Adrenal gland (tissue), 12 donors: ENCODE measurements around the gene EIF3J. TPM values are rescaled to one million over a fixed set of nuclear protein-coding genes. Genes with fewer than 3 reads are reported as not detected.

Source experiments
- DNase-seq, 7 donors: peaks; one replicate each; pipeline ENCODE4 v3.0.0-alpha.2; 2019 to 2020
- H3K27ac ChIP-seq, 5 donors: fragments of 200-600 bp; sonication (generic) in 4 of 5; 1 replicate in 3 of 5; 2 replicates in 2 of 5; pipeline versions ENCODE4 v1.5.1 to v1.8.0; 2016 to 2020; ENCODE audit warnings: mild to moderate bottlenecking in 1 of 5
- H3K27me3 ChIP-seq: fragments of 200-600 bp; 2 replicates; pipeline ENCODE4 v1.8.0; 2021
- H3K36me3 ChIP-seq, 2 donors: fragments of 200-600 bp; replicated peaks in 1 of 2; 1 replicate in 1 of 2; 2 replicates in 1 of 2; pipeline versions ENCODE4 v1.5.1 to v1.8.0; 2018 to 2022
- H3K4me1 ChIP-seq, 2 donors: fragments of 200-600 bp; replicated peaks in 1 of 2; 1 replicate in 1 of 2; 2 replicates in 1 of 2; pipeline versions ENCODE4 v1.5.1 to v1.8.0; 2018 to 2021
- H3K4me3 ChIP-seq, 4 donors: fragments of 200-600 bp; sonication (generic) in 3 of 4; one replicate each; pipeline ENCODE4 v1.5.1; 2016 to 2018
- H3K9me3 ChIP-seq, 3 donors: fragments of 200-600 bp; sonication (generic) in 1 of 3; replicated peaks in 1 of 3; 1 replicate in 2 of 3; 2 replicates in 1 of 3; pipeline versions ENCODE4 v1.5.1 to v1.8.0; 2016 to 2021
- CTCF ChIP-seq, 6 experiments: fragments of 450-650 bp in 4 of 6; fragments of 200-600 bp in 2 of 6; sonication (generic) in 1 of 6; IDR thresholded peaks; 1 replicate in 5 of 6; 2 replicates in 1 of 6; pipeline versions ENCODE4 v1.5.1 to v1.8.0; 2016 to 2021; ENCODE audit warnings: antibody characterized with exemption in 6 of 6, mild to moderate bottlenecking in 2 of 6, moderate library complexity in 1 of 6
- POLR2A ChIP-seq, 2 donors: fragments of 450-650 bp; IDR thresholded peaks; one replicate each; pipeline ENCODE4 v1.6.1; 2017; ENCODE audit warnings: antibody characterized with exemption in 2 of 2, mild to moderate bottlenecking in 2 of 2, moderate library complexity in 1 of 2
- WGBS, 4 donors: extraction: QIAGEN DNeasy Blood & Tissue Kit in 2 of 4; methylation state at CpG; one replicate each; pipeline versions ENCODE4 v1.1.5 to v1.1.7; 2013 to 2017; 5-methylcytosine and 5-hydroxymethylcytosine counted together
- intact Hi-C, 2 donors: fragments of 100-400 bp; cut with DNase I; formaldehyde crosslinking; loops; one replicate each; pipeline versions ENCODE4 v1.14.1 to v1.15.0; 2022 to 2023
- polyA plus RNA-seq, 3 donors: library from polyadenylated mRNA; stranded (reverse); fragments of 200-250 nt in 2 of 3; fragments of 350-450 nt in 1 of 3; fragmentation: Illumina TruSeq in 1 of 3; extraction: RNeasy Lipid Tissue Mini Kit (QIAGEN cat#74804) in 1 of 3; gene quantifications; one replicate each; pipeline ENCODE4 v1.2.3, GENCODE V29; 2013 to 2014
- total RNA-seq, 9 donors: library from RNA; depleted of rRNA in 4 of 9; stranded (reverse); fragments of >200 nt in 4 of 9; fragments of 120-200 nt in 1 of 9; fragmentation: NEBNext Ultra II Directional in 1 of 9; extraction: Animal tissue kit (Norgen Biotek cat#: 25700) in 1 of 9; gene quantifications; one replicate each; pipeline versions ENCODE4 v1.1.0 to v1.2.4, GENCODE V29; 2013 to 2023
- donor health status: healthy with polysubstance abuse.
- donor health status: Bipolar disorder and iron deficiency.
- donor health status: DM: yes; HTN: yes; CAD: no.
- donor health status: DM: no; HTN: no; CAD: no.
- donor health status: DM: no; HTN: no; CAD: no.
- donor health status: DM: yes; HTN: yes; CAD: no.

Gene EIF3J
- total and polyA plus RNA-seq, 12 donors, result 21.4 to 178 (median 53.8) TPM

GRCh38 chr15:44492040-44492439 is 44.9 kb upstream of the EIF3J start:
- TF ChIP-seq CTCF (IDR thresholded peaks at IDR 0.05), result no peak
- TF ChIP-seq POLR2A (IDR thresholded peaks at IDR 0.05), result no peak
- 96 to 99% (median 97%) methylated on average over 7 of the region's 7 CpGs for WGBS, 4 donors
- Histone ChIP-seq H3K36me3 (peaks cover 0 to 15% of the 10 kb centered on the region in 2 donors), H3K4me1 (peaks cover 9 to 11% of the 10 kb centered on the region in 2 donors), H3K27ac (no peak overlapping the region), H3K27me3 (no peaks in the 10 kb centered on the region), H3K4me3 (no peak overlapping the region), H3K9me3 (no peaks in the 10 kb centered on the region)
- intact Hi-C loops, result no loop called here
- DNase-seq, result no peak

GRCh38 chr15:44492672-44493071 is 44.3 kb upstream of the EIF3J start:
- Histone ChIP-seq H3K36me3 (peaks cover 0 to 15% of the 10 kb centered on the region in 2 donors), H3K4me3 (no peak overlapping the region), H3K4me1 (peaks cover 9 to 11% of the 10 kb centered on the region in 2 donors), H3K27ac (no peak overlapping the region), H3K9me3 (no peaks in the 10 kb centered on the region), H3K27me3 (no peaks in the 10 kb centered on the region)
- intact Hi-C loops, result no loop called here
- TF ChIP-seq POLR2A (IDR thresholded peaks at IDR 0.05) (no peak), CTCF (IDR thresholded peaks at IDR 0.05) (no peak)
- DNase-seq, result no peak
- 82 to 85% (median 83%) methylated on average over 3 of the region's 3 CpGs for WGBS, 4 donors

GRCh38 chr15:44495562-44495961 is 41.4 kb upstream of the EIF3J start:
- Histone ChIP-seq H3K4me1 (no peaks in the 10 kb centered on the region), H3K27me3 (no peaks in the 10 kb centered on the region), H3K4me3 (no peak overlapping the region), H3K27ac (no peak overlapping the region), H3K9me3 (no peaks in the 10 kb centered on the region), H3K36me3 (peaks cover 0 to 34% of the 10 kb centered on the region in 2 donors)
- no peak for DNase-seq
- TF ChIP-seq CTCF (IDR thresholded peaks at IDR 0.05), result no peak
- TF ChIP-seq POLR2A (IDR thresholded peaks at IDR 0.05), result no peak
- WGBS, 4 donors, result 95 to 97% (median 96%) methylated on average over 8 of the region's 8 CpGs
- intact Hi-C loops, result no loop called here

GRCh38 chr15:44500555-44500954 is 36.4 kb upstream of the EIF3J start:
- no peaks in the 10 kb centered on the region for H3K4me1 ChIP-seq
- no peaks in the 10 kb centered on the region for H3K27me3 ChIP-seq
- DNase-seq, result no peak
- intact Hi-C loops, result no loop called here
- H3K9me3 ChIP-seq, result no peaks in the 10 kb centered on the region
- H3K36me3 ChIP-seq, result peaks cover 0 to 36% of the 10 kb centered on the region in 2 donors
- TF ChIP-seq POLR2A (IDR thresholded peaks at IDR 0.05), result no peak
- TF ChIP-seq CTCF (IDR thresholded peaks at IDR 0.05), result no peak
- H3K4me3 ChIP-seq, result no peak overlapping the region
- 61 to 67% (median 66%) methylated on average over 3 of the region's 3 CpGs for WGBS, 4 donors
- no peak overlapping the region for H3K27ac ChIP-seq
